ENCODE measurements around the gene S100A7A. TPM values are rescaled to one million over a fixed set of nuclear protein-coding genes. Genes with fewer than 3 reads are reported as not detected.

S100A7A gene
- total and polyA plus RNA-seq, 2 donors (not counting 1 experiment from before 2014, with no cell fraction given) = not detected

- WGBS (ENCODE audit: insufficient coverage) = 100% methylated on average over 1 of the region's 3 CpGs
- no peaks in the 10 kb centered on the region for H3K79me2 ChIP-seq (ENCODE audit: control insufficient read depth, insufficient read depth, low read length)
- H3K9ac ChIP-seq (ENCODE audit: low read length) = no peak overlapping the region
- H3K9me3 ChIP-seq (ENCODE audit: control extremely low read depth in 1 of 3, control insufficient read depth in 2 of 3, insufficient read depth in 1 of 3, low read length in 2 of 3) = no peaks in the 10 kb centered on the region
- H3K27me3 Mint-ChIP-seq = peaks cover 42% of the 10 kb centered on the region
- H3K4me1 Mint-ChIP-seq = no peaks in the 10 kb centered on the region
- TF ChIP-seq CTCF (IDR thresholded peaks at IDR 0.05) (no peak), EZH2 (IDR thresholded peaks at IDR 0.05; ENCODE audit: borderline replicate concordance, insufficient read depth, low read depth, low read length, poor library complexity, severe bottlenecking) (no peak)
- H3K9me3 Mint-ChIP-seq (ENCODE audit: insufficient read depth) = no peaks in the 10 kb centered on the region
- no peak overlapping the region for H2AFZ ChIP-seq (ENCODE audit: insufficient read depth, low read depth, low read length, poor library complexity, severe bottlenecking)
- no peak overlapping the region for H3K27ac Mint-ChIP-seq
- no peaks in the 10 kb centered on the region for H3K36me3 ChIP-seq (replicated peaks in 1 of 2; ENCODE audit: control extremely low read depth in 1 of 2, control insufficient read depth in 1 of 2, extremely low read depth in 1 of 2, insufficient read depth in 2 of 2, low read length in 1 of 2)
- CTCF ChIA-PET = no interaction called here
- POLR2A ChIA-PET = no interaction called here
- no peaks in the 10 kb centered on the region for H4K20me1 ChIP-seq (ENCODE audit: control insufficient read depth, insufficient read depth, low read length, poor library complexity, severe bottlenecking)
- H3K4me3 Mint-ChIP-seq = no peak overlapping the region
- H3K27me3 ChIP-seq (replicated peaks in 1 of 4; ENCODE audit: control extremely low read depth in 1 of 4, control insufficient read depth in 3 of 4, insufficient read depth in 4 of 4, low read length in 3 of 4) = peaks cover 0 to 4% (median 0%) of the 10 kb centered on the region in 4 experiments
- no peak overlapping the region for H3K4me2 ChIP-seq (replicated peaks; ENCODE audit: low read depth, low read length, poor library complexity, severe bottlenecking)
- intact Hi-C loops (cut with micrococcal nuclease) = no loop called here
- peak overlapping the region in 1 of 5 experiments; percentile 8 for H3K4me3 ChIP-seq (ENCODE audit: control extremely low read depth in 1 of 5, extremely low read depth in 1 of 5, insufficient read depth in 1 of 5, low read depth in 2 of 5, low read length in 4 of 5)
- no peak for ATAC-seq (ENCODE audit: low read depth)
- H3K4me1 ChIP-seq (ENCODE audit: control insufficient read depth in 2 of 2, insufficient read depth in 2 of 2, low read length in 2 of 2) = no peaks in the 10 kb centered on the region
- no peak overlapping the region for H3K27ac ChIP-seq (ENCODE audit: low read length in 2 of 2)
- no peak for DNase-seq
These were observed 23.5 kb upstream of the S100A7A start for GRCh38 chr1:153392822-153393221.

DNA sequence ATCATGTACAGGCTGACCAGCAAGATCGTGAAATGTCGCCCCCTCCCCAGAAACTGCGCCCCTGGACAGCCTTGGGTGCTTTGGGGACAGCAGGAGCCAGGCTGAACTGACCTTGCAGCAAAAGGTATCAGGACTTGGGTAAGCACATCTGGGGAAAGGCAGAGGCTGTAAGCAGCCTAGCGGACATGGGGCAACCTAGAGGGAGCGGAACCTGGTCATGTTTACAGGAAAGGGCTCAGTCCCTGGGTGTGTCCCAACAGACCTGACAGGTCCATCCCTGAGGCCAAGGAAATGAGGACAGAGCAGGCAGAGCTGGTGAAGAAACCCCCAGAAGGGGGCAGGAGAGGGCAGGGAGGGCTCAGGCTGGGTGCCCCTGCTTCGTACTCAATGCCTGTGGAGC lies 22.4 kb upstream of the S100A7A start:
- Mint-ChIP-seq H3K4me1 (no peaks in the 10 kb centered on the region), H3K9me3 (ENCODE audit: insufficient read depth) (no peaks in the 10 kb centered on the region), H3K27ac (no peak overlapping the region), H3K27me3 (peaks cover 42% of the 10 kb centered on the region), H3K4me3 (no peak overlapping the region)
- Histone ChIP-seq H3K27ac (ENCODE audit: low read length in 2 of 2) (no peak overlapping the region), H3K4me1 (ENCODE audit: control insufficient read depth in 2 of 2, insufficient read depth in 2 of 2, low read length in 2 of 2) (no peaks in the 10 kb centered on the region), H3K36me3 (replicated peaks in 1 of 2; ENCODE audit: control extremely low read depth in 1 of 2, control insufficient read depth in 1 of 2, extremely low read depth in 1 of 2, insufficient read depth in 2 of 2, low read length in 1 of 2) (no peaks in the 10 kb centered on the region), H3K9me3 (ENCODE audit: control extremely low read depth in 1 of 3, control insufficient read depth in 2 of 3, insufficient read depth in 1 of 3, low read length in 2 of 3) (no peaks in the 10 kb centered on the region), H3K9ac (ENCODE audit: low read length) (no peak overlapping the region), H3K4me2 (replicated peaks; ENCODE audit: low read depth, low read length, poor library complexity, severe bottlenecking) (no peak overlapping the region), H4K20me1 (ENCODE audit: control insufficient read depth, insufficient read depth, low read length, poor library complexity, severe bottlenecking) (no peaks in the 10 kb centered on the region), H3K4me3 (ENCODE audit: control extremely low read depth in 1 of 5, extremely low read depth in 1 of 5, insufficient read depth in 1 of 5, low read depth in 2 of 5, low read length in 4 of 5) (no peak overlapping the region), H2AFZ (ENCODE audit: insufficient read depth, low read depth, low read length, poor library complexity, severe bottlenecking) (no peak overlapping the region), H3K79me2 (ENCODE audit: control insufficient read depth, insufficient read depth, low read length) (no peaks in the 10 kb centered on the region), H3K27me3 (replicated peaks in 1 of 4; ENCODE audit: control extremely low read depth in 1 of 4, control insufficient read depth in 3 of 4, insufficient read depth in 4 of 4, low read length in 3 of 4) (peaks cover 0 to 4% (median 0%) of the 10 kb centered on the region in 4 experiments)
- ChIA-PET CTCF (no interaction called here), POLR2A (no interaction called here)
- intact Hi-C loops (cut with micrococcal nuclease) = no loop called here
- 95% methylated on average over 6 of the region's 6 CpGs for WGBS (ENCODE audit: insufficient coverage)
- TF ChIP-seq EZH2 (IDR thresholded peaks at IDR 0.05; ENCODE audit: borderline replicate concordance, insufficient read depth, low read depth, low read length, poor library complexity, severe bottlenecking) (no peak), CTCF (IDR thresholded peaks at IDR 0.05) (no peak)
- ATAC-seq (ENCODE audit: low read depth) (no peak), DNase-seq (no peak)

Measured in B cell (primary cell).